Right ventricle myocardium superior (tissue), 1 donor: ENCODE measurements around the gene GOLGA6L4. TPM values are rescaled to one million over a fixed set of nuclear protein-coding genes. Genes with fewer than 3 reads are reported as not detected.
A peak's percentile ranks its signal among the peaks of the same experiment; 100 is the strongest.
"Not testable (repeated sequence)": the region's sequence is repeated elsewhere in the genome, so short reads cannot be mapped to it uniquely, and the experiment has no call there.

Experiments used
- ATAC-seq: fragments of 200-7000 bp; cut with Tn5 transposase; one replicate; pipeline ENCODE4 v1.9.1; 2020; ENCODE audit warnings: mild to moderate bottlenecking; ENCODE audit not compliant: poor library complexity
- DNase-seq: peaks from one replicate; pipeline ENCODE4 v3.0.0-alpha.2; 2020
- intact Hi-C: fragments of 100-400 bp; cut with DNase I; formaldehyde crosslinking; loops from one replicate; pipeline ENCODE4 v1.11.2; 2022
- long read RNA-seq: library from polyadenylated mRNA; unstranded; transcript quantifications from one replicate; pipeline ENCODE4 v2.0.0, GENCODE V29; 2021
- total RNA-seq: library from RNA; stranded (reverse); fragmentation: NEBNext Ultra II Directional; extraction: Animal tissue kit (Norgen Biotek cat#: 25700); gene quantifications from one replicate; pipeline ENCODE4 v1.2.1, GENCODE V29; 2021
- donor health status: DM: no; HTN: yes; CAD: no; lungs with severe emphysema.

The GOLGA6L4 gene, protein sequence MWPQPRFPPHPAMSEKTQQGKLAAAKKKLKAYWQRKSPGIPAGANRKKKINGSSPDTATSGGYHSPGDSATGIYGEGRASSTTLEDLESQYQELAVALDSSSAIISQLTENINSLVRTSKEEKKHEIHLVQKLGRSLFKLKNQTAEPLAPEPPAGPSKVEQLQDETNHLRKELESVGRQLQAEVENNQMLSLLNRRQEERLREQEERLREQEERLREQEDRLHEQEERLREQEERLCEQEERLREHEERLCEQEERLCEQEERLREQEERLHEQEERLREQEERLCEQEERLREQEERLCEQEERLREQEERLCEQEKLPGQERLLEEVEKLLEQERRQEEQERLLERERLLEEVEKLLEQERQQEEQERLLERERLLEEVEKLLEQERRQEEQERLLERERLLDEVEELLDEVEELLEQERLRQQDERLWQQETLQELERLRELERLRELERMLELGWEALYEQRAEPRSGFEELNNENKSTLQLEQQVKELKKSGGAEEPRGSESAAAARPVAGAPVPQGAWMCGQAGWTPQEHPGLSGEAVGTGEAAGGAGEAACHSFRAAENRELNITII
- total RNA-seq: 1.0 TPM
- long read RNA-seq: 0 reads

DNA sequence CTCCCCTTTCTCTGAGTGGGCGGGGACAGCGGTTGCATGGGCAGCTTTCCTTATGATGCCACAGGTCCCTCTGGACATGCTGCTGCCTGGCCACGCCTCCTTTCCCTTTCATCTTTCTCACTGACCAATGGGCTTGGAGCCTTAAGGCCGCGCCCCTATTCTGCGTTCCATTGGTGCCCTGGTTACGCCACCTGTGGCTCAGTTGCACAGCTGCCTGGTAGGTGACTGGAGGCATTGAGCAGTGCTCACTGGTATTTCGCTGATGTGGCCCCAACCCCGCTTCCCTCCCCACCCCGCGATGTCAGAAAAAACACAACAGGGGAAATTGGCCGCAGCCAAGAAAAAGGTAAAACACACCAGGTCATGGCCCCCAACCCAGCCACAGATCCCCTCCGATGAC lies at the start of gene GOLGA6L4:
TSS of gene GOLGA6L4 (plus strand) at position 201 of the 400 bp plus-strand sequence. CDS start at position 263, 62 bp downstream.
- DNase-seq, ATAC-seq, intact Hi-C loops: not testable (repeated sequence)

DNA sequence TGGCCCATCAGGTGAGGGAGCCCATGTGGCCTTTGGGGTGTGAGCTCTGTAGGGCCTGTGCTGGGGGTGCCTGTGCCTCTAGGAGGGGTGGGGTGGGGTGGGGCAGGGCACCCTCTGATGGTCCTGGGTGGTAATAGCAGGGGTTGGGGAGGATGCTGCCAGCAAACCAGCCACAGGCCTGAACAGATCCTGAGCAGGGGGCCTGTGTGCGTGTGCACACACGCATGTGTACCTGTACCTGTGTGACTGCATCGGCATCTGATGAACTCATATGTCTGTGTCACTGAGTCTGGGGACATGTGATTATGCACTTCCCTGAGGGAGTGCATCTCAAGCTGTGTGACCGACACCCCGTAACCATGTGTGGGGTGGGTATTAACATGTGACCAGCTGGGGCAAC lies 42.6 kb upstream of the GOLGA6L4 start:
- intact Hi-C loops, DNase-seq, ATAC-seq: not testable (repeated sequence)

DNA sequence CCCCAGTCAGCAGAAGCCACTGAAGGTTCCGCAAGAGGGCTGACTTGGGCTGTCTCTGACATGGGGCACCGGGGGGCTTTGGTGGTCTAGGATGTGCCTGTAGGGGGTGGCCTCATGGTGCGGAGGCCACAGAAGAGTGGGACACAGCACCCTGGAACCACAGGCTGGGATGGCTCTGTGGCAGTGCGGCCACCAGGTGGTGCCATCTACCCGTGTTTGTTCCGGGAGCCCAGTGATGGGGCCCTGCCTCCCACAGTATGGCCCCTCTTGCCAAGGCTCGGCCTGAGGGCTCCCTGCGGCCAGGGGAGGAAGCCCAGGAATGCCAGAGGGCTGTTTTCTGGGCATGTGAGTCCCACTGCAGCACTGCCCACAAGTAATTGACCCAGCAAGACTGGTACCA lies 40.0 kb upstream of the GOLGA6L4 start:
- intact Hi-C loops, DNase-seq: not testable (repeated sequence)
- ATAC-seq: peak; percentile 93

DNA sequence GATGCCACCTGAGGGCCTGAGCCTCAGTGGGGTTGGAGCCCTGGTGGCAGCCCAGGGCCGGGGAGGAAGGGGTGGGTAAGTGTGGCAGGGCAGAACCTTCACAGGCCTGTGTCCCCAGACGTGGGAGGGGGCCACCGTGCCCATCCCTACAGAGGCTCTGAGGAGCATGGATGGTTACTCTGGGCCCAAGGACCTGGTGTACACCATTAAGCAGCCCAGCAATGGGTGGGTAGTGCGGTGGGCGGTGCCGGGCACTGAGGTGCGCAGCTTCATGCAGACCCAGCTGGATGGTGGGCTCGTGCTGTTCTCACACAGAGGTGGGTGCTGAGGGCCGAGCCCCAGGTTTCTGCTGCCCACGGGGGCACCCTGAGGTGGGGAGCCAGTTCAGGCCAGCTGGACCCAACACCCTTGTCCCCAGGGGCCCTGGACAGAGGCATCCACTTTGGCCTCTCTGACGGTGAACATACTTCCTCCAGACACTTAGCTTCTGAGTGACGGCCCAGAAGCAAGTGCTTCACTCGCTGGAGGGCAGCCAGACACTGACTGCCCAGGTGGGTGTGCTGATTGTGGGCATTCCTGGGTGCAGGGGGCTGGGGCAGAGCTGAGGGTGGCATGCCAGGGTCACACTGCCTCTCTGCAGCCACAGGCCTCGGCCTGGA lies 38.9 kb upstream of the GOLGA6L4 start:
- DNase-seq, intact Hi-C loops: not testable (repeated sequence)
- ATAC-seq: peak; percentile 80

DNA sequence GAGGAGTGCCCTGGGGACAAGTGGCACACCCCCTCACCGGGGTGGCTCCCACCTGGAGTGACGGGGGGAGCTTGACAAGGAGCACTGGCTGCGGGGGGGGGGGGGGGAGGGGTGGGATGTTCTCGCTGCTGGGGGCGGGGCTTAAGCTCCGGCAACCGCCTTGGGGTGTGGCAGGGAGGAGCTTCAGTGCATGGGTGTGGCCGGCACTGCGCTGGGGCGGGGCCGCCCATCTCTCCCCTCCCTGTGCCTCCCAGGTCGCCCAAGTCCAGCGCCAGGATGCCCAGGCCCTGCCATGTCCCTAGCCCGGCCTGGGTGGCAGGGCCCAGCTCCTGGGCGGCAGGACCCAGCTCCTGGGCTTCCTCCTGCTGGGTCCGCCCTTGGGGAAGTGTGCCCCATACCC lies 35.7 kb upstream of the GOLGA6L4 start:
- ATAC-seq, DNase-seq, intact Hi-C loops: not testable (repeated sequence)

DNA sequence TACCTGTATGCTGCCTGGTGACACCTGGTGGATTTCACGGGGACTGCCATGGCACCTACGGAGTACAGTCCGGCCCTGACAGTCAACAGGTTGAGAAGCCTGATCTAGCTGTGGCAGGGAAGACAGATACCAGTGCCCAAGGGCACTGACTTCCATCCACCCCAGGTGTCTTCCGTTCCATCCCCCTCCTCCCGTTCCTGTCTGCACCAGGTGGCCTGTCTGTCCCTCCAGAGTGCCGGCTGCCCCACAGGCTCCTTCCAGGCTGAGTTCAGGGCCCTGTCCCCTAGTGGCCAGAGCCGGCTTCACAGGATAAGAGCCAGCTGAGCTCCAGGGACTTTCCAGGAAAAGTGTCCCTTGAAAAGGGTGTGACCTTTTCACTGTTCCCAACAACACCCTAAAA lies 10.9 kb downstream of the GOLGA6L4 start:
- ATAC-seq, intact Hi-C loops, DNase-seq: not testable (repeated sequence)
